Endothelial cell of umbilical vein (primary cell): Measurements from ENCODE around the gene TEF. TPM values are rescaled to one million over a fixed set of nuclear protein-coding genes. Genes with fewer than 3 reads are reported as not detected.

Experiments
- BruUV-seq: library from RNA; stranded (reverse); fragments of 400-500 nt; replicated peaks from 2 replicates; lab custom pipeline; 2021; lab: Mats Ljungman, UMichigan
- CTCF ChIA-PET: fragments of 300-600, 350-600 bp; sonication (Branson Sonifier 250); formaldehyde crosslinking; loops from one replicate; lab custom pipeline; 2021; ENCODE audit warnings: antibody characterized with exemption, inconsistent platforms; lab: Charles Lee
- POLR2A ChIA-PET: fragments of 300-600, 350-600 bp; sonication (Branson Sonifier 250); formaldehyde crosslinking; loops from one replicate; lab custom pipeline; 2021; ENCODE audit warnings: antibody characterized with exemption, inconsistent platforms; lab: Charles Lee
- DNase-seq: peaks from one replicate; pipeline ENCODE4 v3.0.0-alpha.2; 2011; ENCODE audit warnings: low read depth, low spot score
- FAIRE-seq: peaks from 2 replicates; lab custom pipeline; 2011; peaks lifted over from hg19 to GRCh38; lab: Jason Lieb, UNC
- H2AFZ ChIP-seq: 2 replicates; pipeline ENCODE4 v1.6.0; 2012; ENCODE audit warnings: low read depth, low read length, control low read depth, inconsistent platforms
- H3K27ac ChIP-seq: 2 replicates; pipeline ENCODE4 v1.5.1; 2011; ENCODE audit warnings: low read depth, mild to moderate bottlenecking, control low read depth, low read length, moderate library complexity; ENCODE audit not compliant: insufficient read depth
- H3K27me3 ChIP-seq, 2 experiments: 2 replicates each; pipeline versions ENCODE4 v1.6.0 to v1.6.1; 2011; ENCODE audit warnings: low read length in 2 of 2, mixed read lengths in 1 of 2; ENCODE audit not compliant: control insufficient read depth in 2 of 2, insufficient read depth in 2 of 2
- H3K36me3 ChIP-seq, 2 experiments: 2 replicates in 1 of 2; 3 replicates in 1 of 2; pipeline ENCODE4 v1.5.1; 2011; ENCODE audit warnings: low read length in 2 of 2, mild to moderate bottlenecking in 1 of 2, moderate library complexity in 1 of 2; ENCODE audit not compliant: control insufficient read depth in 2 of 2, insufficient read depth in 2 of 2; ENCODE audit errors: extremely low read depth in 1 of 2
- H3K4me1 ChIP-seq: 3 replicates; pipeline ENCODE4 v1.5.1; 2011; ENCODE audit warnings: mild to moderate bottlenecking, low read length; ENCODE audit not compliant: control insufficient read depth, insufficient read depth; ENCODE audit errors: extremely low read depth
- H3K4me2 ChIP-seq: 2 replicates; pipeline ENCODE4 v1.6.1; 2011; ENCODE audit warnings: low read length, control low read depth, mixed read lengths; ENCODE audit not compliant: insufficient read depth
- H3K4me3 ChIP-seq, 3 experiments: fragments of 200-600 bp in 1 of 3; sonication (generic), shearing (Covaris generic) in 1 of 3; replicated peaks in 1 of 3; 2 replicates each; pipeline ENCODE4 v1.5.1; 2011 to 2016; ENCODE audit warnings: control low read depth in 3 of 3, low read length in 3 of 3, mild to moderate bottlenecking in 2 of 3, inconsistent platforms in 1 of 3, low read depth in 1 of 3, moderate library complexity in 1 of 3; ENCODE audit not compliant: insufficient read depth in 1 of 3
- H3K79me2 ChIP-seq: 2 replicates; pipeline ENCODE4 v1.6.0; 2012; ENCODE audit warnings: low read length, inconsistent platforms; ENCODE audit not compliant: control insufficient read depth, insufficient read depth
- H3K9ac ChIP-seq: replicated peaks from 2 replicates; pipeline ENCODE3; 2011; ENCODE audit warnings: low read length, control low read depth; ENCODE audit not compliant: insufficient read depth; ENCODE audit errors: extremely low read depth
- H3K9me1 ChIP-seq: replicated peaks from 3 replicates; pipeline ENCODE4 v1.6.0; 2011; ENCODE audit warnings: mild to moderate bottlenecking, low read length; ENCODE audit not compliant: control insufficient read depth, insufficient read depth; ENCODE audit errors: extremely low read depth
- H3K9me3 ChIP-seq: replicated peaks from 2 replicates; pipeline ENCODE4 v1.5.1; 2012; ENCODE audit warnings: low read length, inconsistent platforms; ENCODE audit not compliant: control insufficient read depth, insufficient read depth
- H4K20me1 ChIP-seq: replicated peaks from 2 replicates; pipeline ENCODE3; 2011; ENCODE audit warnings: mild to moderate bottlenecking, low read length; ENCODE audit not compliant: control insufficient read depth, insufficient read depth; ENCODE audit errors: extremely low read depth
- FOS ChIP-seq: IDR thresholded peaks from 2 replicates; pipeline ENCODE4 v1.6.1; 2011; ENCODE audit warnings: mild to moderate bottlenecking, low read length, moderate library complexity, borderline replicate concordance; ENCODE audit not compliant: insufficient read depth
- MAX ChIP-seq: IDR thresholded peaks from 2 replicates; pipeline ENCODE4 v1.6.1; 2011; ENCODE audit not compliant: insufficient read depth, insufficient read length
- MYC ChIP-seq: IDR thresholded peaks from one replicate; pipeline ENCODE4 v1.6.1; 2011; ENCODE audit warnings: mild to moderate bottlenecking, low read depth, low read length
- POLR2A ChIP-seq: IDR thresholded peaks from 2 replicates; pipeline ENCODE4 v1.6.1; 2012; ENCODE audit warnings: low read depth, mild to moderate bottlenecking, control low read depth, low read length
- POLR2AphosphoS5 ChIP-seq: IDR thresholded peaks from 2 replicates; pipeline ENCODE4 v1.6.1; 2012; ENCODE audit warnings: low read depth, mild to moderate bottlenecking, control low read depth, low read length, moderate library complexity; ENCODE audit not compliant: insufficient read depth
- dilution Hi-C: fragments of 300-500 bp; cut with MboI; formaldehyde crosslinking; loops from one replicate; pipeline ENCODE4 v1.15.0; 2019; ENCODE audit warnings: low sequenced_read_pairs; ENCODE audit not compliant: extremely low pct_ligation_motif_present
- intact Hi-C: fragments of 100-400 bp; cut with micrococcal nuclease; formaldehyde crosslinking; loops from one replicate; pipeline ENCODE4 v1.10.0; 2022
- polyA plus RNA-seq, 4 experiments: library from polyadenylated mRNA; depleted of rRNA in 3 of 4; stranded (reverse) in 3 of 4; unstranded in 1 of 4; fragments of >200 nt; gene quantifications; 2 replicates each; pipeline versions ENCODE4 v1.2.1 to v1.2.3, GENCODE V29; 2011 to 2012; ENCODE audit warnings: missing spikeins in 1 of 4
- total RNA-seq: library from RNA; stranded (reverse); gene quantifications from 2 replicates; pipeline ENCODE4 v1.2.3, GENCODE V29; 2021

The TEF gene
- total and polyA plus RNA-seq, 2 donors (not counting 3 experiments of a cell fraction or from before 2014, with no cell fraction given) = 2.2 to 4.0 TPM

GRCh38 chr22:41446639-41447434 lies 65.1 kb downstream of the TEF start, which contains the start of gene TOB2:
Gene TOB2, minus strand, starts transcription at chr22:41446801. Its CDS starts 9,456 bp downstream, at chr22:41437345.
- intact Hi-C loops = no loop called here
- Histone ChIP-seq H3K4me1 (peaks cover 4% of the 10 kb centered on the region), H2AFZ (peak within 1 kb of the TSS; percentile 63), H3K4me3 (peak within 1 kb of the TSS; percentile 95 to 100 (median 96)), H3K27ac (peak within 1 kb of the TSS; percentile 83), H3K9me3 (no peaks in the 10 kb centered on the region), H4K20me1 (peaks cover 4% of the 10 kb centered on the region), H3K4me2 (peak within 1 kb of the TSS; percentile 92), H3K79me2 (peaks cover 46% of the 10 kb centered on the region), H3K36me3 (no peaks in the 10 kb centered on the region), H3K9me1 (no peaks in the 10 kb centered on the region), H3K9ac (peak within 1 kb of the TSS; percentile 89), H3K27me3 (no peaks in the 10 kb centered on the region)
- DNase-seq (peak; percentile 93), FAIRE-seq (peak; percentile 87)
- dilution Hi-C loops = no loop called here
- CTCF ChIA-PET = interaction anchor here (0.9 to 1.9 kb wide), 6 partner anchors 9 to 70 kb away, joined by 3 to 18 read pairs (median 5); no protein-coding TSS in a partner anchor
- TF ChIP-seq MAX (peak; percentile 63), POLR2A (peak; percentile 100), FOS (no peak), MYC (no peak), POLR2AphosphoS5 (peak; percentile 100)
- BruUV-seq = TSS peak; percentile 69
- POLR2A ChIA-PET = interaction anchor here (1.0 to 2.3 kb wide), 6 partner anchors 10 to 65 kb away, joined by 3 to 11 read pairs (median 4); partner anchors contain the start of genes ACO2, PHF5A and TEF
